Measurements from ENCODE around the gene MGST2. TPM values are rescaled to one million over a fixed set of nuclear protein-coding genes. Genes with fewer than 3 reads are reported as not detected.
A peak's percentile ranks its signal among the peaks of the same experiment; 100 is the strongest.
"Not testable (repeated sequence)": the region's sequence is repeated elsewhere in the genome, so short reads cannot be mapped to it uniquely, and the experiment has no call there.

Gene MGST2
- total and polyA plus RNA-seq, 8 donors: 37.3 to 63.1 (median 44.0) TPM

GRCh38 chr4:139633661-139634060, 32.0 kb upstream of the MGST2 start:
- Histone ChIP-seq H3K9me3 (peaks cover 0 to 13% of the 10 kb centered on the region in 2 donors), H3K27me3 (no peaks in the 10 kb centered on the region), H3K4me1 (no peaks in the 10 kb centered on the region), H3K36me3 (no peaks in the 10 kb centered on the region), H3K27ac (no peak overlapping the region), H3K4me3 (no peak overlapping the region)
- DNase-seq (peak in 1 of 4 donors; percentile 29), ATAC-seq (peak; percentile 93)
- peak in 1 of 2 donors; percentile 18 for TF ChIP-seq CTCF (IDR thresholded peaks at IDR 0.05)
- intact Hi-C loops (cut with DNase I): no loop called here

GRCh38 chr4:139635966-139636365, 29.7 kb upstream of the MGST2 start:
- intact Hi-C loops (cut with DNase I): loop anchor here in 1 of 2 donors (5.0 kb wide), 1 partner anchor 134 kb away; no protein-coding TSS in a partner anchor
- Histone ChIP-seq H3K36me3 (no peaks in the 10 kb centered on the region), H3K4me1 (no peaks in the 10 kb centered on the region), H3K27ac (no peak overlapping the region), H3K4me3 (no peak overlapping the region), H3K27me3 (no peaks in the 10 kb centered on the region), H3K9me3 (peaks cover 0 to 20% of the 10 kb centered on the region in 2 donors)
- ATAC-seq (no peak), DNase-seq (no peak)
- TF ChIP-seq CTCF (IDR thresholded peaks at IDR 0.05): no peak

GRCh38 chr4:139638306-139638705, 27.3 kb upstream of the MGST2 start:
- DNase-seq, H3K27ac ChIP-seq, H3K4me3 ChIP-seq, H3K27me3 ChIP-seq, ATAC-seq, H3K36me3 ChIP-seq, H3K4me1 ChIP-seq: not testable (repeated sequence)
- peaks cover 0 to 20% of the 10 kb centered on the region in 2 donors for H3K9me3 ChIP-seq
- intact Hi-C loops (cut with DNase I): loop anchor here in 1 of 2 donors (5.0 kb wide), 1 partner anchor 136 kb away; no protein-coding TSS in a partner anchor

GRCh38 chr4:139639654-139640053, 26.0 kb upstream of the MGST2 start:
- H3K9me3 ChIP-seq: peaks cover 0 to 20% of the 10 kb centered on the region in 2 donors
- H3K27ac ChIP-seq: no peak overlapping the region
- ATAC-seq (no peak), DNase-seq (no peak)
- intact Hi-C loops (cut with DNase I): loop anchor here in 1 of 2 donors (5.0 to 10.0 kb wide), 2 partner anchors 137 to 225 kb away; no protein-coding TSS in a partner anchor
- no peaks in the 10 kb centered on the region for H3K27me3 ChIP-seq
- TF ChIP-seq CTCF (IDR thresholded peaks at IDR 0.05): no peak
- H3K36me3 ChIP-seq: no peaks in the 10 kb centered on the region
- H3K4me3 ChIP-seq: no peak overlapping the region
- no peaks in the 10 kb centered on the region for H3K4me1 ChIP-seq

DNA sequence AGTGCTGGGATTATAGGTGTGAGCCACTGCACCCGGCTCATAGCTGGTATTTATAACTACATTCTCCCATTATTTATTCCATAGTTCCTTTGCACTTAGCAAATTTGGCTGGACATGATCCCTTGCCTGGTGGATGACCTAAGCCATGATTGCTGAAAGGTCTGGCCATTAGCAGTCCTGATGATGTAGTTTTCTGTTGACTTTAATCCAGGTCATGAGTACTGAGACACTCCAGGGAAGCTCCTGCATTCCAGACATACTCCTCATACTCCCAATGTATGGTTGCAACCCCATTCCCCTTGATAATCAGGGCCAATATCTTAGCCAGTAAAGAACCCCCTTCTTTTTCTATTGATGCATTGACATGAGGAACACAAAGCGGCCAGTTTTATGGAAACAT, 24.4 kb upstream of the MGST2 start:
- Histone ChIP-seq H3K9me3 (peaks cover 0 to 20% of the 10 kb centered on the region in 2 donors), H3K4me3 (no peak overlapping the region), H3K27me3 (no peaks in the 10 kb centered on the region), H3K27ac (no peak overlapping the region), H3K4me1 (no peaks in the 10 kb centered on the region), H3K36me3 (no peaks in the 10 kb centered on the region)
- no peak for TF ChIP-seq CTCF (IDR thresholded peaks at IDR 0.05)
- ATAC-seq (peak; percentile 33), DNase-seq (no peak)
- intact Hi-C loops (cut with DNase I): loop anchor here in 1 of 2 donors (10.0 kb wide), 1 partner anchor 226 kb away; no protein-coding TSS in a partner anchor

- TF ChIP-seq CTCF (IDR thresholded peaks at IDR 0.05): no peak
- H3K4me1 ChIP-seq: no peaks in the 10 kb centered on the region
- ATAC-seq (peak; percentile 50), DNase-seq (no peak)
- no peaks in the 10 kb centered on the region for H3K36me3 ChIP-seq
- no peaks in the 10 kb centered on the region for H3K27me3 ChIP-seq
- H3K9me3 ChIP-seq: peaks cover 0 to 20% of the 10 kb centered on the region in 2 donors
- no peak overlapping the region for H3K4me3 ChIP-seq
- no peak overlapping the region for H3K27ac ChIP-seq
- intact Hi-C loops (cut with DNase I): loop anchor here in 1 of 2 donors (10.0 kb wide), 1 partner anchor 228 kb away; no protein-coding TSS in a partner anchor
Observed at GRCh38 chr4:139642364-139642763, 23.3 kb upstream of the MGST2 start.
